K562 (cell line): ENCODE results near the gene HSD17B1. TPM values are rescaled to one million over a fixed set of nuclear protein-coding genes. Genes with fewer than 3 reads are reported as not detected.

Experiments
- ATF1 ChIP-seq, 2 experiments: fragments of 450-650 bp in 1 of 2; IDR thresholded peaks; 2 replicates each; pipeline ENCODE4 v1.6.1; 2016; ENCODE audit warnings: missing compliant biosample characterization in 1 of 2, missing genetic modification characterization in 1 of 2
- ATF7 ChIP-seq: fragments of 450-650 bp; IDR thresholded peaks from 2 replicates; pipeline ENCODE4 v1.7.1; 2014; ENCODE audit warnings: mild to moderate bottlenecking, moderate library complexity
- CBX1 ChIP-seq: sonication (generic); IDR thresholded peaks from 2 replicates; pipeline ENCODE4 v1.6.1; 2016; ENCODE audit warnings: antibody characterized with exemption, low read depth, mild to moderate bottlenecking
- DDX20 ChIP-seq: fragments of 450-650 bp; IDR thresholded peaks from 2 replicates; pipeline ENCODE4 v1.6.1; 2016; ENCODE audit warnings: missing genetic modification characterization, low read depth, mild to moderate bottlenecking, missing compliant biosample characterization, moderate library complexity
- ETV1 ChIP-seq: fragments of 450-650 bp; conservative IDR thresholded peaks from 2 replicates; pipeline ENCODE4 v1.6.1; 2016; ENCODE audit warnings: missing genetic modification characterization, control low read depth, low read depth, missing compliant biosample characterization
- FOXM1 ChIP-seq, 2 experiments: fragments of 450-650 bp in 1 of 2; sonication (generic) in 1 of 2; formaldehyde crosslinking in 1 of 2; IDR thresholded peaks; 2 replicates each; pipeline versions ENCODE4 v1.6.1 to v1.9.0; 2017 to 2022; ENCODE audit warnings: low read depth in 2 of 2, mild to moderate bottlenecking in 2 of 2, missing genetic modification reagents in 1 of 2, moderate library complexity in 1 of 2
- KDM1A ChIP-seq, 2 experiments: fragments of 450-650 bp; IDR thresholded peaks; 2 replicates each; pipeline ENCODE4 v1.6.1; 2016; ENCODE audit warnings: mild to moderate bottlenecking in 2 of 2
- NFIX ChIP-seq: fragments of 250-450 bp; sonication (Bioruptor Pico); IDR thresholded peaks from 2 replicates; pipeline ENCODE4 v1.4.0; 2020; ENCODE audit warnings: low read depth, mild to moderate bottlenecking, moderate library complexity
- PYGO2 ChIP-seq: fragments of 450-650 bp; IDR thresholded peaks from 2 replicates; pipeline ENCODE4 v1.6.1; 2016; ENCODE audit warnings: mild to moderate bottlenecking, missing genetic modification characterization, moderate library complexity, missing compliant biosample characterization
- SREBF1 ChIP-seq: fragments of 150-350 bp; IDR thresholded peaks from 2 replicates; pipeline ENCODE4 v1.6.1; 2014; ENCODE audit warnings: antibody characterized with exemption, low read depth, low read length, borderline replicate concordance
- ZNF133 ChIP-seq: fragments of 250-450 bp; sonication (Bioruptor Pico); IDR thresholded peaks from 2 replicates; pipeline ENCODE4 v1.4.0; 2020; ENCODE audit warnings: mild to moderate bottlenecking
- ZNF699 ChIP-seq: fragments of 250-450 bp; sonication (Bioruptor Pico); IDR thresholded peaks from 2 replicates; pipeline ENCODE4 v1.8.0; 2021; ENCODE audit warnings: mild to moderate bottlenecking, moderate library complexity; ENCODE audit not compliant: insufficient replicate concordance
- ZNF79 ChIP-seq: fragments of 250-450 bp; sonication (Bioruptor Pico); IDR thresholded peaks from 2 replicates; pipeline ENCODE4 v1.4.0; 2020; ENCODE audit warnings: low read depth, mild to moderate bottlenecking, moderate library complexity
- ZZZ3 ChIP-seq: fragments of 450-650 bp; IDR thresholded peaks from 2 replicates; pipeline ENCODE4 v1.6.1; 2016; ENCODE audit warnings: antibody characterized with exemption, mild to moderate bottlenecking, moderate library complexity
- polyA plus RNA-seq, 8 experiments: library from polyadenylated mRNA; depleted of rRNA in 4 of 8; stranded (reverse) in 5 of 8; unstranded in 3 of 8; fragments of >200 nt; fragmentation: Nextera tagmentation in 2 of 8; fragmentation: Illumina TruSeq in 1 of 8; extraction: Ambion mirVana in 2 of 8; extraction: Trizol in 1 of 8; gene quantifications; 2 replicates each; pipeline versions ENCODE4 v1.2.1 to v1.2.3, GENCODE V29; 2011 to 2014; ENCODE audit warnings: inconsistent platforms in 1 of 8, missing spikeins in 1 of 8
- total RNA-seq, 7 experiments: library from RNA; depleted of rRNA in 6 of 7; stranded (reverse); fragments of >200 nt in 6 of 7; fragmentation: Illumina TruSeq in 2 of 7; extraction: Trizol in 2 of 7; gene quantifications; 2 replicates each; pipeline versions ENCODE4 v1.2.1 to v1.2.3, GENCODE V29; 2011 to 2021; ENCODE audit warnings: low replicate concordance in 1 of 7
- TF ChIP-seq, protein P1 (sequence below), 2 experiments: fragments of 450-650 bp; conservative IDR thresholded peaks; 2 replicates each; pipeline ENCODE4 v1.6.1; 2017; ENCODE audit warnings: mild to moderate bottlenecking in 2 of 2, moderate library complexity in 2 of 2
- TF ChIP-seq, protein P2 (sequence below): fragments of 200-400 bp; formaldehyde crosslinking; IDR thresholded peaks from 2 replicates; pipeline ENCODE4 v1.6.1; 2017; ENCODE audit warnings: mild to moderate bottlenecking, low read depth, low read length, moderate library complexity
- TF ChIP-seq, protein P3 (sequence below): fragments of 250-450 bp; sonication (Bioruptor Pico); IDR thresholded peaks from 2 replicates; pipeline ENCODE4 v1.9.0; 2021; ENCODE audit warnings: mild to moderate bottlenecking, inconsistent platforms
- TF ChIP-seq, protein P4 (sequence below): IDR thresholded peaks from 3 replicates; pipeline ENCODE4 v1.6.1; 2011; ENCODE audit warnings: borderline replicate concordance, mild to moderate bottlenecking; ENCODE audit not compliant: insufficient read length, insufficient read depth

Gene HSD17B1
- total and polyA plus RNA-seq, 9 of the 15 experiments (the other 6 are each of a cell fraction or from before 2014, with no cell fraction given): 0.55 to 21.1 (median 3.6) TPM

DNA sequence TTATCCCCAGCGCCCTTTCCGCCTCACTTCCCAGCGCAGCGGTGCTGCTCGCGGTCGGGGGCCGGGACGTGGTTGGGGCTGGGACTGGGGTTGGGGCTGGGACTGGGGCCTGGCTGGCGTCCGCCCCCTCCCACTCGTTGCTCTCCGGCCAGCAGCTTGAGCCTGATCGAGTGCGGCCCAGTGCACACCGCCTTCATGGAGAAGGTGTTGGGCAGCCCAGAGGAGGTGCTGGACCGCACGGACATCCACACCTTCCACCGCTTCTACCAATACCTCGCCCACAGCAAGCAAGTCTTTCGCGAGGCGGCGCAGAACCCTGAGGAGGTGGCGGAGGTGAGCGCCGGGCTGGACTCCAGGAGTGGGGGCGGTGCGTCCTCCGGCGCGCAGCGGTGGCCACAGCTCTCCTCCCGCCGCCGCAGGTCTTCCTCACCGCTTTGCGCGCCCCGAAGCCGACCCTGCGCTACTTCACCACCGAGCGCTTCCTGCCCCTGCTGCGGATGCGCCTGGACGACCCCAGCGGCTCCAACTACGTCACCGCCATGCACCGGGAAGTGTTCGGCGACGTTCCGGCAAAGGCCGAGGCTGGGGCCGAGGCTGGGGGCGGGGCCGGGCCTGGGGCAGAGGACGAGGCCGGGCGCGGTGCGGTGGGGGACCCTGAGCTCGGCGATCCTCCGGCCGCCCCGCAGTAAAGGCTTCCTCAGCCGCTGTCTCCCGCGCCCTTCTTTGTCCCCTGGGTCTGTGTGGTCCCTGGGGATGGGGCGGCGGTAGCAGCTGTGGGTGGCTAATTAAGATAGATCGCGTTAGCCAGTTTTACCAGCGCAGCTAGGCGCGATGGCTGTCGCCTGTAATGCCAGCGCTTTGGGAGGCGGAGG, 1.8 kb downstream of the HSD17B1 start (continued):
- TF ChIP-seq SREBF1 (no peak), ATF1 (CRISPR knock-in tag; IDR thresholded peaks at IDR 0.05) (peak; percentile 75), ATF1 (tag; IDR thresholded peaks at IDR 0.05) (peak; percentile 94), PYGO2 (tag) (no peak), FOXM1 (IDR thresholded peaks at IDR 0.05; ENCODE audit: low read depth) (no peak), FOXM1 (CRISPR knock-in tag; IDR thresholded peaks at IDR 0.05; ENCODE audit: low read depth) (no peak), ZNF699 (no peak), DDX20 (tag) (no peak), ZNF133 (no peak), ZZZ3 (no peak), KDM1A (IDR thresholded peaks at IDR 0.05) (no peak; a peak in 1 of 4 replicates), ETV1 (0 out of 2 replicates have a peak, but pooled peaks have one; percentile 15), NFIX (no peak), CBX1 (no peak; the same call in 1 of the 2 replicates), ZNF79 (no peak), ATF7 (peak; percentile 90)
- TF ChIP-seq, protein P1, sequence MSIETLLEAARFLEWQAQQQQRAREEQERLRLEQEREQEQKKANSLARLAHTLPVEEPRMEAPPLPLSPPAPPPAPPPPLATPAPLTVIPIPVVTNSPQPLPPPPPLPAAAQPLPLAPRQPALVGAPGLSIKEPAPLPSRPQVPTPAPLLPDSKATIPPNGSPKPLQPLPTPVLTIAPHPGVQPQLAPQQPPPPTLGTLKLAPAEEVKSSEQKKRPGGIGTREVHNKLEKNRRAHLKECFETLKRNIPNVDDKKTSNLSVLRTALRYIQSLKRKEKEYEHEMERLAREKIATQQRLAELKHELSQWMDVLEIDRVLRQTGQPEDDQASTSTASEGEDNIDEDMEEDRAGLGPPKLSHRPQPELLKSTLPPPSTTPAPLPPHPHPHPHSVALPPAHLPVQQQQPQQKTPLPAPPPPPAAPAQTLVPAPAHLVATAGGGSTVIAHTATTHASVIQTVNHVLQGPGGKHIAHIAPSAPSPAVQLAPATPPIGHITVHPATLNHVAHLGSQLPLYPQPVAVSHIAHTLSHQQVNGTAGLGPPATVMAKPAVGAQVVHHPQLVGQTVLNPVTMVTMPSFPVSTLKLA (conservative IDR thresholded peaks at IDR 0.05): peak in 1 of 2 experiments; percentile 71; a peak in 1 of 4 replicates
- TF ChIP-seq, protein P2, sequence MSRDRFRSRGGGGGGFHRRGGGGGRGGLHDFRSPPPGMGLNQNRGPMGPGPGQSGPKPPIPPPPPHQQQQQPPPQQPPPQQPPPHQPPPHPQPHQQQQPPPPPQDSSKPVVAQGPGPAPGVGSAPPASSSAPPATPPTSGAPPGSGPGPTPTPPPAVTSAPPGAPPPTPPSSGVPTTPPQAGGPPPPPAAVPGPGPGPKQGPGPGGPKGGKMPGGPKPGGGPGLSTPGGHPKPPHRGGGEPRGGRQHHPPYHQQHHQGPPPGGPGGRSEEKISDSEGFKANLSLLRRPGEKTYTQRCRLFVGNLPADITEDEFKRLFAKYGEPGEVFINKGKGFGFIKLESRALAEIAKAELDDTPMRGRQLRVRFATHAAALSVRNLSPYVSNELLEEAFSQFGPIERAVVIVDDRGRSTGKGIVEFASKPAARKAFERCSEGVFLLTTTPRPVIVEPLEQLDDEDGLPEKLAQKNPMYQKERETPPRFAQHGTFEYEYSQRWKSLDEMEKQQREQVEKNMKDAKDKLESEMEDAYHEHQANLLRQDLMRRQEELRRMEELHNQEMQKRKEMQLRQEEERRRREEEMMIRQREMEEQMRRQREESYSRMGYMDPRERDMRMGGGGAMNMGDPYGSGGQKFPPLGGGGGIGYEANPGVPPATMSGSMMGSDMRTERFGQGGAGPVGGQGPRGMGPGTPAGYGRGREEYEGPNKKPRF: no peak
- TF ChIP-seq, protein P3, sequence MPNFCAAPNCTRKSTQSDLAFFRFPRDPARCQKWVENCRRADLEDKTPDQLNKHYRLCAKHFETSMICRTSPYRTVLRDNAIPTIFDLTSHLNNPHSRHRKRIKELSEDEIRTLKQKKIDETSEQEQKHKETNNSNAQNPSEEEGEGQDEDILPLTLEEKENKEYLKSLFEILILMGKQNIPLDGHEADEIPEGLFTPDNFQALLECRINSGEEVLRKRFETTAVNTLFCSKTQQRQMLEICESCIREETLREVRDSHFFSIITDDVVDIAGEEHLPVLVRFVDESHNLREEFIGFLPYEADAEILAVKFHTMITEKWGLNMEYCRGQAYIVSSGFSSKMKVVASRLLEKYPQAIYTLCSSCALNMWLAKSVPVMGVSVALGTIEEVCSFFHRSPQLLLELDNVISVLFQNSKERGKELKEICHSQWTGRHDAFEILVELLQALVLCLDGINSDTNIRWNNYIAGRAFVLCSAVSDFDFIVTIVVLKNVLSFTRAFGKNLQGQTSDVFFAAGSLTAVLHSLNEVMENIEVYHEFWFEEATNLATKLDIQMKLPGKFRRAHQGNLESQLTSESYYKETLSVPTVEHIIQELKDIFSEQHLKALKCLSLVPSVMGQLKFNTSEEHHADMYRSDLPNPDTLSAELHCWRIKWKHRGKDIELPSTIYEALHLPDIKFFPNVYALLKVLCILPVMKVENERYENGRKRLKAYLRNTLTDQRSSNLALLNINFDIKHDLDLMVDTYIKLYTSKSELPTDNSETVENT (CRISPR knock-in tag): peak; percentile 61; the same call in 1 of the 2 replicates
- TF ChIP-seq, protein P4, sequence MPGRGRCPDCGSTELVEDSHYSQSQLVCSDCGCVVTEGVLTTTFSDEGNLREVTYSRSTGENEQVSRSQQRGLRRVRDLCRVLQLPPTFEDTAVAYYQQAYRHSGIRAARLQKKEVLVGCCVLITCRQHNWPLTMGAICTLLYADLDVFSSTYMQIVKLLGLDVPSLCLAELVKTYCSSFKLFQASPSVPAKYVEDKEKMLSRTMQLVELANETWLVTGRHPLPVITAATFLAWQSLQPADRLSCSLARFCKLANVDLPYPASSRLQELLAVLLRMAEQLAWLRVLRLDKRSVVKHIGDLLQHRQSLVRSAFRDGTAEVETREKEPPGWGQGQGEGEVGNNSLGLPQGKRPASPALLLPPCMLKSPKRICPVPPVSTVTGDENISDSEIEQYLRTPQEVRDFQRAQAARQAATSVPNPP: no peak
